GM12873 (cell line): ENCODE results near the gene PNLIPRP2.

ENCODE experiments used
- CTCF ChIP-seq: IDR thresholded peaks from 2 replicates; pipeline ENCODE4 v1.5.1; 2012; ENCODE audit warnings: low read depth, mild to moderate bottlenecking, moderate library complexity, low read length, control low read depth; ENCODE audit not compliant: insufficient read depth; ENCODE audit errors: missing control alignments

The PNLIPRP2 gene

GRCh38 chr10:116614796-116615195 lies 6.0 kb upstream of the PNLIPRP2 start:
- no peak for TF ChIP-seq CTCF

GRCh38 chr10:116615199-116615776 lies 5.5 kb upstream of the PNLIPRP2 start:
- no peak for TF ChIP-seq CTCF

GRCh38 chr10:116621476-116621875 lies 723 bp downstream of the PNLIPRP2 start:
- TF ChIP-seq CTCF, result no peak

GRCh38 chr10:116621934-116622655 lies 1.3 kb downstream of the PNLIPRP2 start:
- TF ChIP-seq CTCF, result no peak

- TF ChIP-seq CTCF, result no peak
Measured at GRCh38 chr10:116625845-116626244, 5.1 kb downstream of the PNLIPRP2 start.

GRCh38 chr10:116626815-116627214 lies 6.1 kb downstream of the PNLIPRP2 start:
- TF ChIP-seq CTCF, result no peak

GRCh38 chr10:116627386-116627933 lies 6.7 kb downstream of the PNLIPRP2 start:
- no peak for TF ChIP-seq CTCF
